OCI-LY7 (cell line): Measurements from ENCODE around the gene CDHR1. TPM values are rescaled to one million over a fixed set of nuclear protein-coding genes. Genes with fewer than 3 reads are reported as not detected.

Source experiments
- BruUV-seq: library from RNA; stranded (reverse); fragments of 400-500 nt; replicated peaks from 2 replicates; lab custom pipeline; 2021; lab: Mats Ljungman, UMichigan
- CTCF ChIA-PET: fragments of 300-600 bp; sonication (Branson Sonifier 250); formaldehyde crosslinking; loops from one replicate; lab custom pipeline; 2022; ENCODE audit warnings: antibody characterized with exemption; ENCODE audit not compliant: unreplicated experiment; lab: Charles Lee
- POLR2A ChIA-PET: fragments of 300-600 bp; sonication (Branson Sonifier 250); formaldehyde crosslinking; loops from one replicate; lab custom pipeline; 2022; ENCODE audit warnings: antibody characterized with exemption; lab: Charles Lee
- DNase-seq: peaks from one replicate; pipeline ENCODE4 v3.0.0-alpha.2; 2015; ENCODE audit warnings: low spot score
- H2AFZ ChIP-seq: fragments of 200-600 bp; sonication (generic), shearing (Covaris generic); 2 replicates; pipeline ENCODE4 v1.6.1; 2014; ENCODE audit warnings: mild to moderate bottlenecking, antibody characterized with exemption, low read length, moderate library complexity
- H3K27ac ChIP-seq: fragments of 200-600 bp; sonication (generic); 2 replicates; pipeline ENCODE4 v1.5.1; 2014; ENCODE audit warnings: mixed run types, low read depth, mild to moderate bottlenecking, moderate library complexity, low read length, inconsistent platforms; ENCODE audit not compliant: poor library complexity, severe bottlenecking
- H3K36me3 ChIP-seq: fragments of 200-600 bp; sonication (generic); 2 replicates; pipeline ENCODE4 v1.6.1; 2014; ENCODE audit warnings: mild to moderate bottlenecking, antibody characterized with exemption, low read length, moderate library complexity, mixed read lengths; ENCODE audit not compliant: insufficient read depth
- H3K4me1 ChIP-seq: fragments of 200-600 bp; sonication (generic); 2 replicates; pipeline ENCODE4 v1.5.1; 2014; ENCODE audit warnings: mild to moderate bottlenecking, low read length; ENCODE audit not compliant: insufficient read depth, poor library complexity, severe bottlenecking
- H3K4me2 ChIP-seq: fragments of 200-600 bp; sonication (generic); 2 replicates; pipeline ENCODE4 v1.6.1; 2014; ENCODE audit warnings: mild to moderate bottlenecking, low read length
- H3K4me3 ChIP-seq: fragments of 200-600 bp; sonication (generic); 2 replicates; pipeline ENCODE4 v1.5.1; 2014; ENCODE audit warnings: mild to moderate bottlenecking, low read depth, low read length; ENCODE audit not compliant: poor library complexity, severe bottlenecking
- H3K79me2 ChIP-seq: fragments of 200-600 bp; sonication (generic); 2 replicates; pipeline ENCODE4 v1.6.1; 2016; ENCODE audit warnings: low read depth, mild to moderate bottlenecking, low read length, moderate library complexity, mixed read lengths; ENCODE audit not compliant: insufficient read depth
- H3K9me2 ChIP-seq: fragments of 200-600 bp; sonication (generic); 2 replicates; pipeline ENCODE4 v1.6.1; 2016; ENCODE audit warnings: mild to moderate bottlenecking, low read length, mixed read lengths; ENCODE audit not compliant: insufficient read depth
- H3K9me3 ChIP-seq: fragments of 200-600 bp; sonication (generic); 2 replicates; pipeline ENCODE4 v1.6.1; 2014; ENCODE audit warnings: mild to moderate bottlenecking, mixed run types, low read length, mixed read lengths
- H4K20me1 ChIP-seq: fragments of 200-600 bp; sonication (generic); 2 replicates; pipeline ENCODE4 v1.6.1; 2014; ENCODE audit warnings: mild to moderate bottlenecking, antibody characterized with exemption, low read length, moderate library complexity, mixed read lengths; ENCODE audit not compliant: insufficient read depth
- EZH2phosphoT487 ChIP-seq: fragments of 200-600 bp; sonication (generic); IDR thresholded peaks from 2 replicates; pipeline ENCODE4 v1.6.1; 2018; ENCODE audit warnings: low read depth, borderline replicate concordance, mild to moderate bottlenecking, mixed run types, antibody characterized with exemption, low read length, moderate library complexity, mixed read lengths
- intact Hi-C: fragments of 100-400 bp; cut with micrococcal nuclease; formaldehyde crosslinking; loops from one replicate; pipeline ENCODE4 v1.10.0; 2022; ENCODE audit not compliant: unreplicated experiment
- total RNA-seq, 2 experiments: library from RNA; depleted of rRNA in 1 of 2; stranded (reverse); fragments of >200 nt in 1 of 2; shearing (Covaris generic) in 1 of 2; gene quantifications; 2 replicates each; pipeline ENCODE4 v1.2.3, GENCODE V29; 2014 to 2022
- TF ChIP-seq, protein P1 (sequence below): fragments of 200-600 bp; sonication (generic); conservative IDR thresholded peaks from 2 replicates; pipeline ENCODE4 v1.5.1; 2014; ENCODE audit warnings: mild to moderate bottlenecking, antibody characterized with exemption, low read length, moderate library complexity, mixed read lengths

CDHR1 gene
- total RNA-seq, 2 experiments from 2014 or later, result not detected

DNA sequence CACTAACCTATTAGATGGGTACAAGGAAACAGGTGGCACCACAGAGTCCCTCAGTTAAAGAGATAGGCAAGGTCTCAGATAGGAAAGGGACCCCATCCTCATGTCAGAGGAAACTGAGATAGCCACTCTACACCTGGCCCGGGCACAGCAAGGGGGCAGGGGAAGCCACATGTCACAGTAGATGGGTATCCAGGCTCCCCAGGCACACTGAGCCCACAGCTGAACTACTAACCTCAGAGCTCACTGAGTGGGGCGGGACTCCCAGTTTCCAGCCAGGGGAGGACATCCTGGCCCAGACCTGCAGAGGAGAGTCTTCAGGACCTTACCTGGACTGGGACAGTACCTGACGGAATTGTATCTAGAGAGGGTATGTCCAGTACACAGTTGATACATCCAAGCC lies 3.7 kb upstream of the CDHR1 start:
- Histone ChIP-seq H3K4me1 (no peaks in the 10 kb centered on the region), H2AFZ (no peak overlapping the region)

DNA sequence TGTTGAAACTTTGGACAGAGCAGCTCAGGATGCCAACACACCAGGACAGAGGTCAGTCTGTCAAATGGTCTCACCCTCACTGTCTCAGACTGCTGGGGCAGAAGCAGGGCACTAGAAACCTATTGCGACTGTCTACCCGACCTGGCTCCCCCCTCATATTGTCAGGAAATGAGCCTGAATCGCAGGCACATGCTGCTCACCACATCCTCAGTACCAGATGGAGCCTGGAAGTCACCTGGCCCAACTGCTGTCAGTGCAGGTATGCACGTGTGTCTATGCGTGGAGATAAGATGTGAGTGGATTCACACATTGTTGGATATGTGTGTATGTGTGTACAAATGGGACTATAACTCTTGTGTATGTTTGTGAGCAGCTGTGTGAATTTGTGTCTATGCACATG lies 3.2 kb upstream of the CDHR1 start:
- BruUV-seq, result no TSS peak
- intact Hi-C loops, result no loop called here
- H3K79me2 ChIP-seq, result no peaks in the 10 kb centered on the region
- H3K4me1 ChIP-seq, result no peaks in the 10 kb centered on the region
- H3K4me2 ChIP-seq, result no peak overlapping the region
- no peak overlapping the region for H2AFZ ChIP-seq
- H3K9me3 ChIP-seq, result no peaks in the 10 kb centered on the region
- TF ChIP-seq, protein P1, sequence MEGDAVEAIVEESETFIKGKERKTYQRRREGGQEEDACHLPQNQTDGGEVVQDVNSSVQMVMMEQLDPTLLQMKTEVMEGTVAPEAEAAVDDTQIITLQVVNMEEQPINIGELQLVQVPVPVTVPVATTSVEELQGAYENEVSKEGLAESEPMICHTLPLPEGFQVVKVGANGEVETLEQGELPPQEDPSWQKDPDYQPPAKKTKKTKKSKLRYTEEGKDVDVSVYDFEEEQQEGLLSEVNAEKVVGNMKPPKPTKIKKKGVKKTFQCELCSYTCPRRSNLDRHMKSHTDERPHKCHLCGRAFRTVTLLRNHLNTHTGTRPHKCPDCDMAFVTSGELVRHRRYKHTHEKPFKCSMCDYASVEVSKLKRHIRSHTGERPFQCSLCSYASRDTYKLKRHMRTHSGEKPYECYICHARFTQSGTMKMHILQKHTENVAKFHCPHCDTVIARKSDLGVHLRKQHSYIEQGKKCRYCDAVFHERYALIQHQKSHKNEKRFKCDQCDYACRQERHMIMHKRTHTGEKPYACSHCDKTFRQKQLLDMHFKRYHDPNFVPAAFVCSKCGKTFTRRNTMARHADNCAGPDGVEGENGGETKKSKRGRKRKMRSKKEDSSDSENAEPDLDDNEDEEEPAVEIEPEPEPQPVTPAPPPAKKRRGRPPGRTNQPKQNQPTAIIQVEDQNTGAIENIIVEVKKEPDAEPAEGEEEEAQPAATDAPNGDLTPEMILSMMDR, result no peak
- TF ChIP-seq EZH2phosphoT487, result no peak
- DNase-seq, result no peak
- ChIA-PET POLR2A (no interaction called here), CTCF (no interaction called here)
- no peaks in the 10 kb centered on the region for H4K20me1 ChIP-seq
- no peaks in the 10 kb centered on the region for H3K9me2 ChIP-seq
- no peak overlapping the region for H3K27ac ChIP-seq
- no peak overlapping the region for H3K4me3 ChIP-seq
- H3K36me3 ChIP-seq, result no peaks in the 10 kb centered on the region

More for the DNA sequence above, 3.7 kb upstream of the CDHR1 start:
- no peak for DNase-seq
- POLR2A ChIA-PET, result no interaction called here
- intact Hi-C loops, result no loop called here
- no TSS peak for BruUV-seq
- TF ChIP-seq EZH2phosphoT487, result no peak
- TF ChIP-seq, protein P1, result no peak
- no peak overlapping the region for H3K27ac ChIP-seq
- H3K9me3 ChIP-seq, result no peaks in the 10 kb centered on the region
- CTCF ChIA-PET, result no interaction called here
- H3K9me2 ChIP-seq, result no peaks in the 10 kb centered on the region
- no peaks in the 10 kb centered on the region for H4K20me1 ChIP-seq
- no peak overlapping the region for H3K4me3 ChIP-seq
- no peaks in the 10 kb centered on the region for H3K79me2 ChIP-seq
- no peak overlapping the region for H3K4me2 ChIP-seq
- no peaks in the 10 kb centered on the region for H3K36me3 ChIP-seq

DNA sequence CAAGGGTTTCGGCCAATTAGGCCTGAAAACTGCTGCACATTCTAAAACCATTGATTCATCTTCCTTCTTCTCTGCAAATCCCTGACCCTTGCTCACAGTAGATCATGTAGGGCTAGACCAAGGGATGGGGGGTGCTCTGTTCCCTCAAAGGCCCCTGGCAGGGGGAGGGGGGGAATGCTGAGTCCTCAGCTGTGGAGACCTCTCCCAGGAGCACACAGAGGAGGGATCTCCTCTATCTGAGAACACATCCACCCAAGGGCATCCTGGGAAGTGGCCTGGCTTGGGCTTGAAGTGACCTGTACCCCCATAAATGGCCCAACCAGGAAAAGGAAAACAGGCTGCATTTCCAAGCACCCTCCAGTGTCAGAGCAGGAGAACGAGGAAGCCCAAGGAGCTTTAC lies 1.0 kb upstream of the CDHR1 start:
- H3K4me2 ChIP-seq, result no peak overlapping the region
- H3K4me1 ChIP-seq, result no peaks in the 10 kb centered on the region
- no peaks in the 10 kb centered on the region for H3K9me3 ChIP-seq
- no TSS peak for BruUV-seq
- no peaks in the 10 kb centered on the region for H3K79me2 ChIP-seq
- H3K4me3 ChIP-seq, result no peak overlapping the region
- no peaks in the 10 kb centered on the region for H4K20me1 ChIP-seq
- TF ChIP-seq, protein P1, result no peak
- TF ChIP-seq EZH2phosphoT487, result no peak
- intact Hi-C loops, result no loop called here
- H3K27ac ChIP-seq, result no peak overlapping the region
- H3K36me3 ChIP-seq, result no peaks in the 10 kb centered on the region
- ChIA-PET POLR2A (no interaction called here), CTCF (no interaction called here)
- DNase-seq, result no peak
- H3K9me2 ChIP-seq, result no peaks in the 10 kb centered on the region
- H2AFZ ChIP-seq, result no peak overlapping the region
